Esophagus muscularis mucosa (tissue), 4 donors: Measurements from ENCODE around the gene TSC1. TPM values are rescaled to one million over a fixed set of nuclear protein-coding genes. Genes with fewer than 3 reads are reported as not detected.

Experiments used
- DNase-seq: peaks from one replicate; pipeline ENCODE4 v3.0.0-alpha.2; 2017; ENCODE audit errors: extremely low spot score
- H3K27ac ChIP-seq, 4 donors: fragments of 200-600 bp; sonication (generic); replicated peaks in 1 of 4; 1 replicate in 3 of 4; 2 replicates in 1 of 4; pipeline ENCODE4 v1.5.1; 2016 to 2019; ENCODE audit warnings: mild to moderate bottlenecking in 1 of 4
- H3K27me3 ChIP-seq, 4 donors: fragments of 200-600 bp; sonication (generic); one replicate each; pipeline versions ENCODE4 v1.5.1 to v1.6.0; 2016 to 2019
- H3K36me3 ChIP-seq, 4 donors: fragments of 200-600 bp; sonication (generic); one replicate each; pipeline ENCODE4 v1.5.1; 2016 to 2019
- H3K4me1 ChIP-seq, 4 donors: fragments of 200-600 bp; sonication (generic); one replicate each; pipeline ENCODE4 v1.5.1; 2016 to 2019
- H3K4me3 ChIP-seq, 4 donors: fragments of 200-600 bp; sonication (generic); 1 replicate in 2 of 4; 2 replicates in 2 of 4; pipeline ENCODE4 v1.5.1; 2016 to 2019; ENCODE audit warnings: mild to moderate bottlenecking in 4 of 4, moderate library complexity in 1 of 4
- H3K9me3 ChIP-seq, 4 donors: fragments of 200-600 bp; sonication (generic); 1 replicate in 3 of 4; 2 replicates in 1 of 4; pipeline ENCODE4 v1.5.1; 2016 to 2019
- EP300 ChIP-seq: sonication (generic); formaldehyde crosslinking; IDR thresholded peaks from one replicate; pipeline ENCODE4 v1.6.1; 2017; ENCODE audit warnings: antibody characterized with exemption
- POLR2A ChIP-seq: fragments of 450-650 bp; IDR thresholded peaks from one replicate; pipeline ENCODE4 v1.6.1; 2017; ENCODE audit warnings: antibody characterized with exemption, moderate library complexity, mild to moderate bottlenecking, low read depth
- POLR2AphosphoS5 ChIP-seq, 2 donors: sonication (generic); formaldehyde crosslinking; IDR thresholded peaks; one replicate each; pipeline ENCODE4 v1.6.1; 2017; ENCODE audit warnings: antibody characterized with exemption in 2 of 2
- WGBS: methylation state at CpG from one replicate; pipeline ENCODE4 v1.1.5; 2018; 5-methylcytosine and 5-hydroxymethylcytosine counted together
- intact Hi-C: fragments of 100-400 bp; cut with DNase I; formaldehyde crosslinking; loops from one replicate; pipeline ENCODE4 v1.15.1; 2023
- total RNA-seq, 4 donors: library from RNA; depleted of rRNA; stranded (reverse); fragments of >200 nt; gene quantifications; one replicate each; pipeline versions ENCODE4 v1.1.0 to v1.2.1, GENCODE V29; 2016
- TF ChIP-seq, protein P1 (sequence below), 3 experiments: fragments of 200-600 bp in 2 of 3; fragments of 450-650 bp in 1 of 3; sonication (generic) in 2 of 3; IDR thresholded peaks; one replicate each; pipeline ENCODE4 v1.5.1; 2017 to 2019; ENCODE audit warnings: antibody characterized with exemption in 3 of 3, mild to moderate bottlenecking in 2 of 3, moderate library complexity in 1 of 3

Gene TSC1
- total RNA-seq, 4 donors from 2014 or later = 25.0 to 36.9 (median 30.6) TPM

DNA sequence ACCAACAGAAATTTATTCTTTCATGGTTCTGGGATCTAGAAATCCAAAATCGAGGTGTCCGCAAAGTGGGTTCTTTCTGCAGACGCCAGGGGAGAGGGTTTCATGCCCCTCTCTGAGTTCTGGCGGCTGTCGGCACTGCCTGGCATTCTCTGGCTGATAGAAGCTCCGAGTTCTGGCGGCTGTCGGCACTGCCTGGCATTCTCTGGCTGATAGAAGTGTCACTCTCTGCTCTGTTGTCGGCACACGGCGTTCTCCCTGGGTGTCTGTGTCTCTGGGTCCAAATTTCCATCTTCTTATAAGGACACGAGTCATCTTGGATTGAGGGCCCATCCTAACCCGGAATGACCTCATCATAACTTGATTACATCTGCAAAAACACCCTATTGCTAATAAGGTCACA, 41.7 kb upstream of the TSC1 start:
- no peak for DNase-seq
- H3K27ac ChIP-seq = no peak overlapping the region
- 82% methylated on average over 13 of the region's 13 CpGs for WGBS

DNA sequence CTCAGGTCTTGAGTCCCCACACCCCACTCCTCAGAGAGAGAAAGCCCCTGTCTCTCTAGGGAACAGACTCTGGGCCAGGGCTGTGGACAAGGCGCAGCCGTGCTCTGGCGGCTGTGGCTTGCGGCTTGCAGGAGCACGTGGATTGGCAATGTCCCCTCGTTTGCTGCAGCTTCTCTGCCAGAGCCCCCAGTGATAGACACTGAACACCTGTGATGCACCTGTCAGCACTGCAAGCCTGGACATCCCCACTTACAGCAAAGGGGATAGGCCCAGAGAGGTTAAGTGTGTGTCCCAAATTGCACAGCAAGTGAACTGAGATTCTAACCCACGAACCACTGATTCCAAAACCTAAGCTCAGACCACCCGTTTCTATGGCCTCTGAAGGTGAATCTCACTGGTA, 41.1 kb upstream of the TSC1 start:
- WGBS = 78% methylated on average over 4 of the region's 8 CpGs
- no peak for DNase-seq

More for the DNA sequence above, 41.7 kb upstream of the TSC1 start:
- Histone ChIP-seq H3K4me3 (no peak overlapping the region), H3K36me3 (no peaks in the 10 kb centered on the region), H3K4me1 (peaks cover 0 to 5% (median 0%) of the 10 kb centered on the region in 4 donors), H3K27me3 (peaks cover 0 to 91% (median under 1%) of the 10 kb centered on the region in 4 donors), H3K9me3 (no peaks in the 10 kb centered on the region)
- intact Hi-C loops = no loop called here
- TF ChIP-seq POLR2AphosphoS5 (IDR thresholded peaks at IDR 0.05) (no peak), EP300 (no peak), POLR2A (no peak)
- TF ChIP-seq, protein P1, sequence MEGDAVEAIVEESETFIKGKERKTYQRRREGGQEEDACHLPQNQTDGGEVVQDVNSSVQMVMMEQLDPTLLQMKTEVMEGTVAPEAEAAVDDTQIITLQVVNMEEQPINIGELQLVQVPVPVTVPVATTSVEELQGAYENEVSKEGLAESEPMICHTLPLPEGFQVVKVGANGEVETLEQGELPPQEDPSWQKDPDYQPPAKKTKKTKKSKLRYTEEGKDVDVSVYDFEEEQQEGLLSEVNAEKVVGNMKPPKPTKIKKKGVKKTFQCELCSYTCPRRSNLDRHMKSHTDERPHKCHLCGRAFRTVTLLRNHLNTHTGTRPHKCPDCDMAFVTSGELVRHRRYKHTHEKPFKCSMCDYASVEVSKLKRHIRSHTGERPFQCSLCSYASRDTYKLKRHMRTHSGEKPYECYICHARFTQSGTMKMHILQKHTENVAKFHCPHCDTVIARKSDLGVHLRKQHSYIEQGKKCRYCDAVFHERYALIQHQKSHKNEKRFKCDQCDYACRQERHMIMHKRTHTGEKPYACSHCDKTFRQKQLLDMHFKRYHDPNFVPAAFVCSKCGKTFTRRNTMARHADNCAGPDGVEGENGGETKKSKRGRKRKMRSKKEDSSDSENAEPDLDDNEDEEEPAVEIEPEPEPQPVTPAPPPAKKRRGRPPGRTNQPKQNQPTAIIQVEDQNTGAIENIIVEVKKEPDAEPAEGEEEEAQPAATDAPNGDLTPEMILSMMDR (IDR thresholded peaks at IDR 0.05) = no peak

GRCh38 chr9:132985071-132985350, 40.6 kb upstream of the TSC1 start:
- no peak overlapping the region for H3K4me3 ChIP-seq
- H3K27me3 ChIP-seq = peaks cover 0 to 93% (median 0%) of the 10 kb centered on the region in 4 donors
- H3K9me3 ChIP-seq = no peaks in the 10 kb centered on the region
- no peaks in the 10 kb centered on the region for H3K36me3 ChIP-seq
- no peak overlapping the region for H3K27ac ChIP-seq
- no peak for TF ChIP-seq EP300
- TF ChIP-seq, protein P1 (IDR thresholded peaks at IDR 0.05) = no peak
- no peak for TF ChIP-seq POLR2AphosphoS5 (IDR thresholded peaks at IDR 0.05)
- no peak for TF ChIP-seq POLR2A
- WGBS = no CpG with 5 or more reads among the region's 4 CpGs
- intact Hi-C loops = no loop called here
- peaks cover 0 to 5% (median 0%) of the 10 kb centered on the region in 4 donors for H3K4me1 ChIP-seq
- no peak for DNase-seq

More for the DNA sequence above, 41.1 kb upstream of the TSC1 start:
- Histone ChIP-seq H3K9me3 (no peaks in the 10 kb centered on the region), H3K27ac (no peak overlapping the region), H3K4me3 (no peak overlapping the region), H3K4me1 (peaks cover 0 to 5% (median 0%) of the 10 kb centered on the region in 4 donors), H3K36me3 (no peaks in the 10 kb centered on the region), H3K27me3 (peaks cover 0 to 91% (median 0%) of the 10 kb centered on the region in 4 donors)
- TF ChIP-seq, protein P1 (IDR thresholded peaks at IDR 0.05) = no peak
- TF ChIP-seq POLR2A (no peak), POLR2AphosphoS5 (IDR thresholded peaks at IDR 0.05) (no peak)
- intact Hi-C loops = no loop called here

DNA sequence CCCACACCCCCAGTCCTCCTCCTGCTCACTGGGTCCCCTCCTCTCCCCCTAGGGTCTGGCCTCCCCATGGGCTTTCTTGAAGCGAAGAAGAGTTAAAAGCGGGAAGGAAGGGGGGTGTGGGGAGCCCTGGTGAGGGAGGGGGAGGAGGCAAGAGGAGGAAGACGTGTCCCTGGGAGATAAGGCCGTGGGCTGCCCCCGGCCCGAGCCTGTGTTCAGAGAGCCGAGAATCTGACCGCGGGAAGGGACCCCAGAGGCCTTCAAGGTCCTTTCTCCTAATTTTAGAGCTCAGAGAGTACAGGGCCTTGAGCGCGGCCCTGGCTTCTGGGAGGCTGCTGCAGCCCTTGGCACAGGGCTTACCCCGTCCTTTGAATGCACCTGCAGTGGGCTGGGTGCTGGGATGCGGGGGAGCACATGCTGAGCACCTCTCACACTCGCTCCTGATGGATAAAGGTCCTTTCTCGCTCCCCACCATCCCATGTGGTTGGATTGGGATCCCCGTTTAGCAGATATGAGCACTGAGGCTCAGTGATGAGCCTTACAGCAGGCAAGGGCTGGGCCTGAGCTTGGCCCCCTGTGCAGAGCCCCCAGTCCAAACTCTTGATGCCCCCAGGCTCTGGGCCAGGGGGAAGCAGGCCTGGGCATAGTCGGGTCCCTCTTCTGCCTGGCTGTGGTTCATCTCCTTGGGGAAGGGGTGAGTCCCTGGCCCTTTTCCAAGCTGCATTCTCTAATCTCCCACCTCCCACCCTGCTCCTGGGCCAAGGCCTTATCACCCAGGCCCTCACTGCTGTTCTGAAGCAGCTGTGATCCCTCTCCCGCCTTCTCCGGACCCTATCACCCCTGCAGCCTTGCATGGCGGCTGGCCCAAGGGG, 40.0 kb upstream of the TSC1 start:
- no peak for TF ChIP-seq EP300
- TF ChIP-seq POLR2A = no peak
- TF ChIP-seq, protein P1 (IDR thresholded peaks at IDR 0.05) = no peak
- no peak for TF ChIP-seq POLR2AphosphoS5 (IDR thresholded peaks at IDR 0.05)
- intact Hi-C loops = no loop called here
- H3K36me3 ChIP-seq = no peaks in the 10 kb centered on the region
- WGBS = 58% methylated on average over 14 of the region's 20 CpGs
- no peaks in the 10 kb centered on the region for H3K9me3 ChIP-seq
- no peak overlapping the region for H3K4me3 ChIP-seq
- no peak overlapping the region for H3K27ac ChIP-seq
- H3K4me1 ChIP-seq = peaks cover 0 to 5% (median 0%) of the 10 kb centered on the region in 4 donors
- peaks cover 0 to 93% (median 3%) of the 10 kb centered on the region in 4 donors for H3K27me3 ChIP-seq
- DNase-seq = no peak
